ENCODE results near the gene OR51G2.

Gene OR51G2

DNA sequence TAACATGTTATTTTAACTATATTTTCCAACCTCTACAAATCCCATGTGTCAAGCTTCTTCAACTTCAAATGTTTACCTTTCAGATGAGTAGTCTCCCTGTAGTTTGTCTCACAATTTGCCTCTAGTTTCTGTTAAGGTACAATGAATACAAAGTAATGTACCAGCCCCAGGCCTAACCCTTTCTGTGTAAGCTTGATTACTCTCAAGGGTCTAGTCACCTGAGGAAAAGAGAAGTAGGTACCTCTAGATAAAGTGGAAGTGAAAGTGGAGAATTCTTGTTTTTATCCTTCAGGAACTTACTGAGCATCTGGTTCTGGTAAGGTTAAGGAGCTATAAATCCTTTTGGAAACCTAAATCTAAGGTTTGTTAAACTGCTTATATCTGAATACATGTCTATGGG is 15.7 kb downstream of the OR51G2 start, which contains the start of gene OR51A7:
Gene OR51A7 (plus strand): TSS at position 300 of the 400 bp plus-strand sequence. CDS start 3,587 bp downstream, outside the sequence.
- Histone ChIP-seq H3K4me3 (ENCODE audit: low read length) (no peak within 1 kb of the TSS), H3K27me3 (ENCODE audit: control insufficient read depth, insufficient read depth, low read length) (no peaks in the 10 kb centered on the region), H3K9ac (ENCODE audit: low read length) (no peak within 1 kb of the TSS), H3K36me3 (ENCODE audit: control insufficient read depth, insufficient read depth, low read length) (no peaks in the 10 kb centered on the region), H3K4me1 (ENCODE audit: control insufficient read depth, insufficient read depth, low read length) (no peaks in the 10 kb centered on the region), H3K9me3 (ENCODE audit: control insufficient read depth, low read length) (no peaks in the 10 kb centered on the region)

GRCh38 chr11:4891996-4892640 is 27.0 kb downstream of the OR51G2 start:
- Histone ChIP-seq H3K36me3 (ENCODE audit: control insufficient read depth, insufficient read depth, low read length) (no peaks in the 10 kb centered on the region), H3K27me3 (ENCODE audit: control insufficient read depth, insufficient read depth, low read length) (no peaks in the 10 kb centered on the region), H3K9ac (ENCODE audit: low read length) (no peak overlapping the region), H3K9me3 (ENCODE audit: control insufficient read depth, low read length) (no peaks in the 10 kb centered on the region), H3K4me1 (ENCODE audit: control insufficient read depth, insufficient read depth, low read length) (no peaks in the 10 kb centered on the region), H3K4me3 (ENCODE audit: low read length) (no peak overlapping the region)

- Histone ChIP-seq H3K4me3 (ENCODE audit: low read length) (no peak overlapping the region), H3K36me3 (ENCODE audit: control insufficient read depth, insufficient read depth, low read length) (no peaks in the 10 kb centered on the region), H3K9ac (ENCODE audit: low read length) (no peak overlapping the region), H3K27me3 (ENCODE audit: control insufficient read depth, insufficient read depth, low read length) (no peaks in the 10 kb centered on the region), H3K4me1 (ENCODE audit: control insufficient read depth, insufficient read depth, low read length) (no peaks in the 10 kb centered on the region), H3K9me3 (ENCODE audit: control insufficient read depth, low read length) (no peaks in the 10 kb centered on the region)
These were observed 28.9 kb downstream of the OR51G2 start for GRCh38 chr11:4890279-4890678.

DNA sequence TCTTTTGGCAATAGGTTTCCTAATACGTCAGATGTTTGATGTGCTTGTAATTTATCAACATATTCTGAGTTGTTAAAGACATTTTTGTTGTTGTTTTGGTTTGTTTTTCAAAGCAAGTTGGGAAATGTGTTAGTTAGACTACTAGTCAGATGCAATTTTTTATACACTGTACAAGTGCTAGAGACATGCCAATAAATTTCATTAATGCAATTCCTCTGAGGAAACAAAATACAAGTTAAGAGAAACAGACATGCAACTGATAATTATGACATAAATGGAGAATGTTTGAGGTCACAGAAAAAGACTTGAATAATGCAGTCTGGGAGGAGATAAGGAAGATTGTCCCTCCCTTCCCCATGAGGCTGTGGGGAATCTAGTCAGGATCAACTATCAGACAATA is 31.6 kb downstream of the OR51G2 start:
- Histone ChIP-seq H3K9me3 (ENCODE audit: control insufficient read depth, low read length) (no peaks in the 10 kb centered on the region), H3K4me3 (ENCODE audit: low read length) (no peak overlapping the region), H3K9ac (ENCODE audit: low read length) (no peak overlapping the region)

DNA sequence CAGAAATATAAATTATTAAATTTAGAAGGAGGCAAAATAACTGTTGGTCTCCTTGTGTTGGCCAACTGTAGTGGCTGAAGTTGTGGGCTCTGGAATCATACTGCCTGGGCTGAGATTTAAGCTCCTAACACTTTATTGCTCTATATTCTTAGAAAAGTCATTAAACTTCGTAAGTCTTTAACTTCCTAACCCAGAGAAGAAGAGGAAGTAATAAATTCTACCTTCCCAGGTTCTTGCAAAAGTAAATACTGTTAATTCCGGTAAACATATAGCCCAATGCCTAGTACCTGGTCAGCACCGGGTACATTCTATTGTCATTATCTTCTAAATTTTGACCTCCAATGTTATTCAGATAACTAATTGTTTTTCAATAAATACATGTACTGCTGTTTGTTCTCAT is 33.0 kb downstream of the OR51G2 start:
- Histone ChIP-seq H3K4me3 (ENCODE audit: low read length) (no peak overlapping the region), H3K9me3 (ENCODE audit: control insufficient read depth, low read length) (no peaks in the 10 kb centered on the region), H3K9ac (ENCODE audit: low read length) (no peak overlapping the region), H3K36me3 (ENCODE audit: control insufficient read depth, insufficient read depth, low read length) (no peaks in the 10 kb centered on the region), H3K4me1 (ENCODE audit: control insufficient read depth, insufficient read depth, low read length) (no peaks in the 10 kb centered on the region), H3K27me3 (ENCODE audit: control insufficient read depth, insufficient read depth, low read length) (no peaks in the 10 kb centered on the region)

More for the DNA sequence above, 31.6 kb downstream of the OR51G2 start:
- no peaks in the 10 kb centered on the region for H3K4me1 ChIP-seq (ENCODE audit: control insufficient read depth, insufficient read depth, low read length)
- no peaks in the 10 kb centered on the region for H3K27me3 ChIP-seq (ENCODE audit: control insufficient read depth, insufficient read depth, low read length)
- H3K36me3 ChIP-seq (ENCODE audit: control insufficient read depth, insufficient read depth, low read length), result no peaks in the 10 kb centered on the region

DNA sequence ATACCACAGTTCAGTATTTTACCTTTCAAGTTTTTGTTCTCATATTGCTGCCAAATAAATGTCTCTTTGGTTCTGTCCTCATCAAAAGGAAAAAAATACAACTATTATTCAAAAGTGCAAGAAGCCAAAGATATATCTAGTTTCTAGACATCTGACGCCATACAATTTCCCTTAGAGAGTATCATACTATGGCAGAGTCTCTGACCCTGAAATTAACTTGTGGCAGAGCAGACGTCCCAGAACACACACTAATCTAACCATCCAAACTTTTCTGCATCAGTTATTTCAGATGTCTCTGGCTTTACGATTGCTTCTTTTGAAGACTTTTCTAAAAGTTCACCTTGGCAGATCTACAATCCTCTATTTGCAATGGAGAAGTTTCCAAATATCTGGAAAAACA is 34.8 kb downstream of the OR51G2 start:
- Histone ChIP-seq H3K4me3 (ENCODE audit: low read length) (no peak overlapping the region), H3K27me3 (ENCODE audit: control insufficient read depth, insufficient read depth, low read length) (no peaks in the 10 kb centered on the region)

GRCh38 chr11:4882543-4882942 is 36.6 kb downstream of the OR51G2 start:
- no peak overlapping the region for H3K9ac ChIP-seq (ENCODE audit: low read length)
- no peaks in the 10 kb centered on the region for H3K36me3 ChIP-seq (ENCODE audit: control insufficient read depth, insufficient read depth, low read length)
- H3K4me1 ChIP-seq (ENCODE audit: control insufficient read depth, insufficient read depth, low read length), result no peaks in the 10 kb centered on the region
- H3K4me3 ChIP-seq (ENCODE audit: low read length), result no peak overlapping the region
- no peaks in the 10 kb centered on the region for H3K9me3 ChIP-seq (ENCODE audit: control insufficient read depth, low read length)
- no peaks in the 10 kb centered on the region for H3K27me3 ChIP-seq (ENCODE audit: control insufficient read depth, insufficient read depth, low read length)

More for the DNA sequence above, 34.8 kb downstream of the OR51G2 start:
- Histone ChIP-seq H3K36me3 (ENCODE audit: control insufficient read depth, insufficient read depth, low read length) (no peaks in the 10 kb centered on the region), H3K9me3 (ENCODE audit: control insufficient read depth, low read length) (no peaks in the 10 kb centered on the region), H3K9ac (ENCODE audit: low read length) (no peak overlapping the region), H3K4me1 (ENCODE audit: control insufficient read depth, insufficient read depth, low read length) (no peaks in the 10 kb centered on the region)

DNA sequence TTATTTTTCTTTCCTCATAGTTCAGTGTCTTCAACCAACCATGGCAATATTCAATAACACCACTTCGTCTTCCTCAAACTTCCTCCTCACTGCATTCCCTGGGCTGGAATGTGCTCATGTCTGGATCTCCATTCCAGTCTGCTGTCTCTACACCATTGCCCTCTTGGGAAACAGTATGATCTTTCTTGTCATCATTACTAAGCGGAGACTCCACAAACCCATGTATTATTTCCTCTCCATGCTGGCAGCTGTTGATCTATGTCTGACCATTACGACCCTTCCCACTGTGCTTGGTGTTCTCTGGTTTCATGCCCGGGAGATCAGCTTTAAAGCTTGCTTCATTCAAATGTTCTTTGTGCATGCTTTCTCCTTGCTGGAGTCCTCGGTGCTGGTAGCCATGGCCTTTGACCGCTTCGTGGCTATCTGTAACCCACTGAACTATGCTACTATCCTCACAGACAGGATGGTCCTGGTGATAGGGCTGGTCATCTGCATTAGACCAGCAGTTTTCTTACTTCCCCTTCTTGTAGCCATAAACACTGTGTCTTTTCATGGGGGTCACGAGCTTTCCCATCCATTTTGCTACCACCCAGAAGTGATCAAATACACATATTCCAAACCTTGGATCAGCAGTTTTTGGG is 37.2 kb downstream of the OR51G2 start, which contains the start of gene OR51T1:
Gene OR51T1 (plus strand): TSS at position 41 of the 641 bp plus-strand sequence. CDS start 0 bp downstream, at position 41.
- no peaks in the 10 kb centered on the region for H3K36me3 ChIP-seq (ENCODE audit: control insufficient read depth, insufficient read depth, low read length)
- no peaks in the 10 kb centered on the region for H3K4me1 ChIP-seq (ENCODE audit: control insufficient read depth, insufficient read depth, low read length)
- no peak within 1 kb of the TSS for H3K4me3 ChIP-seq (ENCODE audit: low read length)
- H3K9ac ChIP-seq (ENCODE audit: low read length), result no peak within 1 kb of the TSS
- no peaks in the 10 kb centered on the region for H3K27me3 ChIP-seq (ENCODE audit: control insufficient read depth, insufficient read depth, low read length)
- no peaks in the 10 kb centered on the region for H3K9me3 ChIP-seq (ENCODE audit: control insufficient read depth, low read length)

DNA sequence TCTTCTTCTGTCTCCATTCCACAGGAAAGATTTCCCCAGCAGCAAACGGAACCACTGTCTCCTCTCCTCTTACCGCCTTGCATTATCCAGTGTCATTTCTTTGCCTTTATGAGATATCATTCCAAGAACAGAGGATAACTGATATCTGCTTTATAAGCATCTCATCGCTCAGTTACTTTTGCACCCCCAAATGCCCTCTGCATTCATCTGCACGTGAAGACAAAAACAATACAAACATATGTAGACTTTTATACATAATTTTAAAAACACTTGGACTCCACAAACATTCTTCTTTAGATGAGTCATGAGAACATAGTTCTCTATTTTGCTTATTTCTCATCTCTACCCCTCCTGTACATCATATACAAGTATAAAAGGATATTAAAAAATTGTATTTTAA is 38.0 kb downstream of the OR51G2 start:
- H3K4me1 ChIP-seq (ENCODE audit: control insufficient read depth, insufficient read depth, low read length), result no peaks in the 10 kb centered on the region
- no peaks in the 10 kb centered on the region for H3K9me3 ChIP-seq (ENCODE audit: control insufficient read depth, low read length)
- no peaks in the 10 kb centered on the region for H3K27me3 ChIP-seq (ENCODE audit: control insufficient read depth, insufficient read depth, low read length)
- H3K9ac ChIP-seq (ENCODE audit: low read length), result no peak overlapping the region
- no peaks in the 10 kb centered on the region for H3K36me3 ChIP-seq (ENCODE audit: control insufficient read depth, insufficient read depth, low read length)
- no peak overlapping the region for H3K4me3 ChIP-seq (ENCODE audit: low read length)

DNA sequence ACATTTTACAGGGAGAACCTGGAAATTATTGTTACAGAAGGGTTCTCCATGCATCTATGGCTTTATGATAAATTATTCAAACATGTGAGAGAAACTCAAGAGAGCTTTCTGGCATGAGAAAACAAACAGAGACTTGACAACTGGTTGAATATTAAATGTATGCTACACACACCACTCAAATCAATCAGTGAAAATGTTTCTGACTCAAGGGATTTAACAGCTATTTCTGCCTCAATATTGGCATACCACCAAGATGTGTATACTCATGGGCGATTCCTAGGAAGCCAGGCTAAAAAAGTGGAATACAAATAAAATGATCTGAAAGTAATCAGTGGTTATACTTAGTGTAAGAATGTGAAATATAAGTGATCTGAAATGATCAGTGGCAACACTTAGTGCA is 53.3 kb downstream of the OR51G2 start:
- H3K4me1 ChIP-seq (ENCODE audit: control insufficient read depth, insufficient read depth, low read length), result no peaks in the 10 kb centered on the region
- no peaks in the 10 kb centered on the region for H3K36me3 ChIP-seq (ENCODE audit: control insufficient read depth, insufficient read depth, low read length)
- H3K9me3 ChIP-seq (ENCODE audit: control insufficient read depth, low read length), result no peaks in the 10 kb centered on the region
- H3K9ac ChIP-seq (ENCODE audit: low read length), result no peak overlapping the region
- no peaks in the 10 kb centered on the region for H3K27me3 ChIP-seq (ENCODE audit: control insufficient read depth, insufficient read depth, low read length)
- no peak overlapping the region for H3K4me3 ChIP-seq (ENCODE audit: low read length)

GRCh38 chr11:4863876-4864275 is 55.3 kb downstream of the OR51G2 start:
- no peak overlapping the region for H3K4me3 ChIP-seq (ENCODE audit: low read length)
- H3K4me1 ChIP-seq (ENCODE audit: control insufficient read depth, insufficient read depth, low read length), result no peaks in the 10 kb centered on the region
- no peak overlapping the region for H3K9ac ChIP-seq (ENCODE audit: low read length)
- no peaks in the 10 kb centered on the region for H3K27me3 ChIP-seq (ENCODE audit: control insufficient read depth, insufficient read depth, low read length)
- no peaks in the 10 kb centered on the region for H3K9me3 ChIP-seq (ENCODE audit: control insufficient read depth, low read length)
- H3K36me3 ChIP-seq (ENCODE audit: control insufficient read depth, insufficient read depth, low read length), result no peaks in the 10 kb centered on the region

Data from mucosa of stomach (tissue), 1 donor.